KMS-11 (cell line): ENCODE results near the gene DES.

Experiments used
- H2AFZ ChIP-seq: fragments of 200-600 bp; sonication (generic); 2 replicates; pipeline ENCODE4 v1.6.1; 2016; ENCODE audit warnings: antibody characterized with exemption, mixed run types, low read depth
- H3K27ac ChIP-seq: fragments of 200-600 bp; sonication (generic); 2 replicates; pipeline ENCODE4 v1.6.1; 2016; ENCODE audit warnings: mild to moderate bottlenecking, mixed run types
- H3K27me3 ChIP-seq: fragments of 200-600 bp; sonication (generic); 2 replicates; pipeline ENCODE4 v1.6.1; 2017; ENCODE audit warnings: mild to moderate bottlenecking, low read depth, mixed run types, moderate library complexity; ENCODE audit not compliant: insufficient read depth
- H3K36me3 ChIP-seq: fragments of 200-600 bp; sonication (generic); 2 replicates; pipeline ENCODE4 v1.6.1; 2017; ENCODE audit warnings: mild to moderate bottlenecking, mixed run types; ENCODE audit not compliant: insufficient read depth
- H3K4me1 ChIP-seq: fragments of 200-600 bp; sonication (generic); 2 replicates; pipeline ENCODE4 v1.6.1; 2016; ENCODE audit warnings: mild to moderate bottlenecking, low read depth, mixed run types; ENCODE audit not compliant: poor library complexity, severe bottlenecking
- H3K4me2 ChIP-seq: fragments of 200-600 bp; sonication (generic); 2 replicates; pipeline ENCODE4 v1.7.0; 2016; ENCODE audit warnings: mild to moderate bottlenecking, mixed run types
- H3K4me3 ChIP-seq: fragments of 200-600 bp; sonication (generic); IDR thresholded peaks from 2 replicates; pipeline ENCODE4 v1.6.1; 2017; ENCODE audit warnings: low read depth, low read length, mixed read lengths; ENCODE audit not compliant: insufficient read depth
- H3K79me2 ChIP-seq: fragments of 200-600 bp; sonication (generic); 2 replicates; pipeline ENCODE4 v1.6.1; 2016; ENCODE audit warnings: low read depth, mixed run types; ENCODE audit not compliant: insufficient read depth
- H3K9ac ChIP-seq: fragments of 200-600 bp; sonication (generic); 2 replicates; pipeline ENCODE4 v1.6.1; 2016; ENCODE audit warnings: mild to moderate bottlenecking, mixed run types
- H4K20me1 ChIP-seq: fragments of 200-600 bp; sonication (generic); 2 replicates; pipeline ENCODE4 v1.6.1; 2016; ENCODE audit warnings: mild to moderate bottlenecking, mixed run types; ENCODE audit not compliant: insufficient read depth
- TF ChIP-seq, protein P1 (sequence below): fragments of 200-600 bp; sonication (generic); conservative IDR thresholded peaks from 2 replicates; pipeline ENCODE4 v1.6.1; 2017; ENCODE audit warnings: low read depth, mild to moderate bottlenecking, antibody characterized with exemption, low read length, moderate library complexity, mixed read lengths

Gene DES

DNA sequence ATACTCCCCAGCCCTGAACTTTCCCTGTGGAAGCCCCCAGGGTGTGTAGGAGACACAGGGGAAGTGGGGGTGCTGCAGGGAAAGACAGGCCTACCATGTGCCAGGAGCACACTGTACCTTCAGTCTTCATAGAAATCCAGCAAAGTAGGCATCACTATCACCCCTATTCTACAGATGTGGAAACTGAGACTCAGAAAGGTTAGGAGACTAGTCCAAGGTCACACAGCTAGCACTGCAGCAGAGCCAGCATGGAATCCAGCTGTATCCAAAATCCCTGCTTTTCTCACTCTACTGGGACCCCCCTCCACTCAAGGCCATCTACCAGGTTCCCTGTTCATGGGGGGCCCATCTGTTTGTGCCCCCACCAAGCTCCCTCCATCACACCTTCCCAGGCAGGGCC lies 37.3 kb upstream of the DES start:
- no peak overlapping the region for H2AFZ ChIP-seq
- no peak overlapping the region for H3K27ac ChIP-seq
- no peaks in the 10 kb centered on the region for H3K4me1 ChIP-seq
- no peak overlapping the region for H3K4me3 ChIP-seq
- no peaks in the 10 kb centered on the region for H3K27me3 ChIP-seq
- H3K9ac ChIP-seq = no peak overlapping the region
- no peaks in the 10 kb centered on the region for H3K36me3 ChIP-seq
- H3K4me2 ChIP-seq = no peak overlapping the region
- no peaks in the 10 kb centered on the region for H3K79me2 ChIP-seq
- TF ChIP-seq, protein P1, sequence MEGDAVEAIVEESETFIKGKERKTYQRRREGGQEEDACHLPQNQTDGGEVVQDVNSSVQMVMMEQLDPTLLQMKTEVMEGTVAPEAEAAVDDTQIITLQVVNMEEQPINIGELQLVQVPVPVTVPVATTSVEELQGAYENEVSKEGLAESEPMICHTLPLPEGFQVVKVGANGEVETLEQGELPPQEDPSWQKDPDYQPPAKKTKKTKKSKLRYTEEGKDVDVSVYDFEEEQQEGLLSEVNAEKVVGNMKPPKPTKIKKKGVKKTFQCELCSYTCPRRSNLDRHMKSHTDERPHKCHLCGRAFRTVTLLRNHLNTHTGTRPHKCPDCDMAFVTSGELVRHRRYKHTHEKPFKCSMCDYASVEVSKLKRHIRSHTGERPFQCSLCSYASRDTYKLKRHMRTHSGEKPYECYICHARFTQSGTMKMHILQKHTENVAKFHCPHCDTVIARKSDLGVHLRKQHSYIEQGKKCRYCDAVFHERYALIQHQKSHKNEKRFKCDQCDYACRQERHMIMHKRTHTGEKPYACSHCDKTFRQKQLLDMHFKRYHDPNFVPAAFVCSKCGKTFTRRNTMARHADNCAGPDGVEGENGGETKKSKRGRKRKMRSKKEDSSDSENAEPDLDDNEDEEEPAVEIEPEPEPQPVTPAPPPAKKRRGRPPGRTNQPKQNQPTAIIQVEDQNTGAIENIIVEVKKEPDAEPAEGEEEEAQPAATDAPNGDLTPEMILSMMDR = no peak
- no peaks in the 10 kb centered on the region for H4K20me1 ChIP-seq

DNA sequence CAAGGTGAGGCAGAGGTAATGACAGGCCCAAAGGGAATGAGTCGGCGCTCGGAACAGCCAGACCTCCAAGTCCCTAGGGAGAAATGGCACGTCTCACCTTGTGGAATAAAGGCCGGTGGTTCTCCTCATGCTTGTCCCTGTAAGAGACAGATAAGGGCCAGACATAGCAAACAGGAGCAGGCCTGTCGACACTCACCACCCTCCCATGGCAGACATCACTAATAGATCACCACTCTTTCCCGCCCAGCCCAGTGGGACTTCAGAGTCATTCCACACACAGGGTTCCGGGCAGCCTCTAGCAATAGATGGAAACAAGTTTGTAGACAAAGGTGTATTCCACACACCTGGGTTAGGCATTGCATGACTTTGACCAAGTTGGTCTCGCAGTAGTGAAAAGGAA lies 36.7 kb upstream of the DES start:
- Histone ChIP-seq H3K36me3 (no peaks in the 10 kb centered on the region), H3K4me1 (no peaks in the 10 kb centered on the region), H3K4me3 (no peak overlapping the region), H3K4me2 (no peak overlapping the region), H3K9ac (no peak overlapping the region), H3K27ac (no peak overlapping the region), H4K20me1 (no peaks in the 10 kb centered on the region), H2AFZ (no peak overlapping the region), H3K27me3 (no peaks in the 10 kb centered on the region), H3K79me2 (no peaks in the 10 kb centered on the region)
- TF ChIP-seq, protein P1 = no peak

DNA sequence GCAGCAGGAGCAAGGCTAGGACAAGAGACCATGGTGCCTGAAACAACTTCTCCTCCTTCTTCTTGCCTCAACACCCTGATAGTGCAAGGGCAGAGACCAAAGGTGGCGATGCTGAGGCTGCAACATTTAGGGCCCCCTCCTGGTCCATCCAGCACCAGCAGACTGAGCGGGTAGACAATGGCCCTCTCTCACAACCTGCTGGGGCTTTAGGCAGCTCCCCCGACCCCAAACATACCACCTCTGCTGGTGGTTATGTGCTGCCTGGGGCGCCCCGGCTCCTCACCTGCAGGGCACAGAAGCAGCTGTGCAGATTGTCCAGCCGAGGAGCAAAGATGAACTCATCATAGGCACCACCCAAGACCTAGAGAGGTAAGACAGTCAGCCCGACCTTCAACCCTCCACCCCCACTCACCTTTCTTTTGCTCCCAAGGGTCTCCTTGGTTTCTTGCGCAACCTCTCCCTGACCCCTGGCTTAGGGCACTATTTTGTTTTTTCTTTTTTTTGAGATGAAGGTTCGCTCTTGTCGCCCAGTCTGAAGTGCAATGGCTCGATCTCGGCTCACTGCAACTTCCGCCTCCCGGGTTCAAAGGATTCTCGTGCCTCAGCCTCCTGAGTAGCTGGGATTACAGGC lies 34.0 kb upstream of the DES start:
- no peak overlapping the region for H3K27ac ChIP-seq

DNA sequence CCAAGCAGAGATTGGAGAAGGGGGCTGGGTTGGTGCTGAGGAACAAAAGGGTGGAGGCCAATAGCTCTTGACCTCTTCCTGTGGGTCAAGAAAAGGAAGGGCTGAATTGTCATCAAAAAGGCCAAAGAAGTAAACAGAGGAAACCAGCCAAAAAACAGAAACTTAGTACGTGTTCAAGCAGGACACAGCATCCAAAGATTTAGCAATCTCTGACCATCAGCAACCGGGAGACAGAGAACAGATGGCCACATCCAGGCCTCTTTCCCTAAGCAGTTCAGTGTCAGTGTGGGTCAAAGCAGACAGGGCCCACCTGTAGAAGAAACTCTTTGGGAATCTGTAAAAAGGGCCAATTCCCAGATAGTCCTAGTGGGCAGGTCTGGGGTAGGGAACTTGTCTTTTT lies 33.3 kb upstream of the DES start:
- Histone ChIP-seq H3K79me2 (no peaks in the 10 kb centered on the region), H3K4me1 (peaks cover 6% of the 10 kb centered on the region), H3K4me2 (no peak overlapping the region), H3K4me3 (no peak overlapping the region), H3K9ac (no peak overlapping the region), H3K27me3 (no peaks in the 10 kb centered on the region), H2AFZ (no peak overlapping the region), H4K20me1 (no peaks in the 10 kb centered on the region), H3K27ac (no peak overlapping the region), H3K36me3 (no peaks in the 10 kb centered on the region)
- TF ChIP-seq, protein P1 = no peak

More for the DNA sequence above, 34.0 kb upstream of the DES start:
- Histone ChIP-seq H3K4me3 (no peak overlapping the region), H3K4me2 (no peak overlapping the region), H4K20me1 (no peaks in the 10 kb centered on the region), H2AFZ (no peak overlapping the region), H3K36me3 (no peaks in the 10 kb centered on the region), H3K4me1 (peaks cover 6% of the 10 kb centered on the region), H3K27me3 (no peaks in the 10 kb centered on the region), H3K79me2 (no peaks in the 10 kb centered on the region), H3K9ac (no peak overlapping the region)
- TF ChIP-seq, protein P1 = no peak
